SK-N-SH treated with all-trans-retinoic acid at 6 μM for 48 hours (cell line): ENCODE data around the gene NCAM2.

Experiments
- RARB ChIP-seq: fragments of 250-450 bp; sonication (Bioruptor Pico); IDR thresholded peaks from 2 replicates; pipeline ENCODE4 v1.8.0; 2021; ENCODE audit warnings: mild to moderate bottlenecking, moderate library complexity
- ZFP3 ChIP-seq: fragments of 250-450 bp; sonication (Bioruptor Pico); IDR thresholded peaks from 2 replicates; pipeline ENCODE4 v1.5.0; 2020; ENCODE audit warnings: mild to moderate bottlenecking, moderate library complexity
- ZFP30 ChIP-seq: fragments of 450-650 bp; formaldehyde crosslinking; IDR thresholded peaks from 2 replicates; pipeline ENCODE4 v1.5.0; 2022; ENCODE audit warnings: mild to moderate bottlenecking, moderate library complexity
- TF ChIP-seq, protein P1 (sequence below): fragments of 250-450 bp; sonication (Bioruptor Pico); IDR thresholded peaks from 2 replicates; pipeline ENCODE4 v1.5.1; 2021; ENCODE audit warnings: mild to moderate bottlenecking, moderate library complexity

DNA sequence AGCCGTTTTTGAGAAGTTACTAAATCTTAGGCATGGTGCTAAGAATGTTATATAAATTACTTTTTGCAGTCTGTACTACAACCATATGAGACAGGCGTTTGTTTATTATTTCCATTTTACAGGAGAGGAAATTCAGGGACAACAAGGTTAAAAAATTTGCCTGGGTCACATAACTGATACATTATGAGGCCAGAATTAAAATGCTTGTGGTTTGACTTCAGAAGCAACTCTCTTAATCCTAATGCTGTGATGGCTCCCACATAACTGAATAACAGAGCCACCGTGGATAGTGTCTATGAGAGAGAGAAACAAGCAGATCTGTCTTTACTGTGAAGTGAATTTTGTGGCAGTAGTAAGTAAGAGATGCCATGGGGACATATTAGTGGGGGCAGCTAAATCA, 184.9 kb downstream of the NCAM2 start:
- TF ChIP-seq ZFP30 (CRISPR knock-in tag) = no peak
- TF ChIP-seq RARB (CRISPR knock-in tag) = no peak
- no peak for TF ChIP-seq ZFP3 (CRISPR knock-in tag)
- TF ChIP-seq, protein P1, sequence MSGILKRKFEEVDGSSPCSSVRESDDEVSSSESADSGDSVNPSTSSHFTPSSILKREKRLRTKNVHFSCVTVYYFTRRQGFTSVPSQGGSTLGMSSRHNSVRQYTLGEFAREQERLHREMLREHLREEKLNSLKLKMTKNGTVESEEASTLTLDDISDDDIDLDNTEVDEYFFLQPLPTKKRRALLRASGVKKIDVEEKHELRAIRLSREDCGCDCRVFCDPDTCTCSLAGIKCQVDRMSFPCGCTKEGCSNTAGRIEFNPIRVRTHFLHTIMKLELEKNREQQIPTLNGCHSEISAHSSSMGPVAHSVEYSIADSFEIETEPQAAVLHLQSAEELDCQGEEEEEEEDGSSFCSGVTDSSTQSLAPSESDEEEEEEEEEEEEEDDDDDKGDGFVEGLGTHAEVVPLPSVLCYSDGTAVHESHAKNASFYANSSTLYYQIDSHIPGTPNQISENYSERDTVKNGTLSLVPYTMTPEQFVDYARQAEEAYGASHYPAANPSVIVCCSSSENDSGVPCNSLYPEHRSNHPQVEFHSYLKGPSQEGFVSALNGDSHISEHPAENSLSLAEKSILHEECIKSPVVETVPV (CRISPR knock-in tag) = no peak
